PFSK-1 (cell line): ENCODE results near the gene ARHGAP27.

Source experiments
- FOXP2 ChIP-seq: optimal IDR thresholded peaks from 2 replicates; pipeline ENCODE3; 2011; ENCODE audit warnings: borderline replicate concordance, control low read depth, inconsistent platforms; ENCODE audit not compliant: insufficient read depth; ENCODE audit errors: extremely low read length, extremely low read depth
- POLR2AphosphoS5 ChIP-seq: IDR thresholded peaks from 2 replicates; pipeline ENCODE4 v1.6.1; 2012; ENCODE audit warnings: low read depth, mild to moderate bottlenecking, control low read depth, low read length, moderate library complexity
- SIN3A ChIP-seq: IDR thresholded peaks from 2 replicates; pipeline ENCODE4 v1.6.1; 2012; ENCODE audit warnings: mild to moderate bottlenecking, low read length, moderate library complexity, borderline replicate concordance; ENCODE audit not compliant: insufficient read depth
- TAF1 ChIP-seq: IDR thresholded peaks from 2 replicates; pipeline ENCODE4 v1.6.1; 2012; ENCODE audit warnings: low read length, control low read depth, borderline replicate concordance; ENCODE audit not compliant: insufficient read depth
- TF ChIP-seq, protein P1 (sequence below), 2 experiments: IDR thresholded peaks; 2 replicates each; pipeline versions ENCODE4 v1.6.1 to v1.8.0; 2011 to 2012; ENCODE audit warnings: low read depth in 2 of 2, low read length in 2 of 2, control low read depth in 1 of 2, inconsistent platforms in 1 of 2, mild to moderate bottlenecking in 1 of 2, moderate library complexity in 1 of 2; ENCODE audit not compliant: insufficient read depth in 1 of 2

Gene ARHGAP27

DNA sequence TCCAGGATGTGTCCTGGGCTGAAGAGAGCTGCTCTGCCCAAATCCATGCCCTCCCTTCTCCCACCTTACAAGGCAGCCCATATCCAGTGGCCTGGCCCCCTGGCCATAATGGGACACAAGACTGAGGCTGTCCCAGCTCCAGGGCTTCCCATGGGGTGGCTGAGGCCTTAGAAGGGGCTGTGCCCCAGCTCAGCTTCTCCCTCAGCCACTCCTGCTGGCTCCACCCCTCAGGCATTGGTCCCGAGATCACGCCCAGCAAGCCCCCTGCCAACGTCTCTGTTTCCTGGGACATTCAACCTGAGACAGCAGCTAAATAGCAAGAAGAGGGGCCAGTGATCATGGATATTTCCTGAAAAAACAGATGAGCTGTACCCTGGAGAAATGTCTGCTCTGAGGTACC, 43.3 kb downstream of the ARHGAP27 start:
- TF ChIP-seq FOXP2 = no peak
- no peak for TF ChIP-seq POLR2AphosphoS5
- no peak for TF ChIP-seq SIN3A
- TF ChIP-seq, protein P1, sequence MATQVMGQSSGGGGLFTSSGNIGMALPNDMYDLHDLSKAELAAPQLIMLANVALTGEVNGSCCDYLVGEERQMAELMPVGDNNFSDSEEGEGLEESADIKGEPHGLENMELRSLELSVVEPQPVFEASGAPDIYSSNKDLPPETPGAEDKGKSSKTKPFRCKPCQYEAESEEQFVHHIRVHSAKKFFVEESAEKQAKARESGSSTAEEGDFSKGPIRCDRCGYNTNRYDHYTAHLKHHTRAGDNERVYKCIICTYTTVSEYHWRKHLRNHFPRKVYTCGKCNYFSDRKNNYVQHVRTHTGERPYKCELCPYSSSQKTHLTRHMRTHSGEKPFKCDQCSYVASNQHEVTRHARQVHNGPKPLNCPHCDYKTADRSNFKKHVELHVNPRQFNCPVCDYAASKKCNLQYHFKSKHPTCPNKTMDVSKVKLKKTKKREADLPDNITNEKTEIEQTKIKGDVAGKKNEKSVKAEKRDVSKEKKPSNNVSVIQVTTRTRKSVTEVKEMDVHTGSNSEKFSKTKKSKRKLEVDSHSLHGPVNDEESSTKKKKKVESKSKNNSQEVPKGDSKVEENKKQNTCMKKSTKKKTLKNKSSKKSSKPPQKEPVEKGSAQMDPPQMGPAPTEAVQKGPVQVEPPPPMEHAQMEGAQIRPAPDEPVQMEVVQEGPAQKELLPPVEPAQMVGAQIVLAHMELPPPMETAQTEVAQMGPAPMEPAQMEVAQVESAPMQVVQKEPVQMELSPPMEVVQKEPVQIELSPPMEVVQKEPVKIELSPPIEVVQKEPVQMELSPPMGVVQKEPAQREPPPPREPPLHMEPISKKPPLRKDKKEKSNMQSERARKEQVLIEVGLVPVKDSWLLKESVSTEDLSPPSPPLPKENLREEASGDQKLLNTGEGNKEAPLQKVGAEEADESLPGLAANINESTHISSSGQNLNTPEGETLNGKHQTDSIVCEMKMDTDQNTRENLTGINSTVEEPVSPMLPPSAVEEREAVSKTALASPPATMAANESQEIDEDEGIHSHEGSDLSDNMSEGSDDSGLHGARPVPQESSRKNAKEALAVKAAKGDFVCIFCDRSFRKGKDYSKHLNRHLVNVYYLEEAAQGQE (IDR thresholded peaks at IDR 0.05; ENCODE audit: insufficient read depth in 1 of 2, low read depth in 2 of 2, low read length in 2 of 2) = no peak
- no peak for TF ChIP-seq TAF1

DNA sequence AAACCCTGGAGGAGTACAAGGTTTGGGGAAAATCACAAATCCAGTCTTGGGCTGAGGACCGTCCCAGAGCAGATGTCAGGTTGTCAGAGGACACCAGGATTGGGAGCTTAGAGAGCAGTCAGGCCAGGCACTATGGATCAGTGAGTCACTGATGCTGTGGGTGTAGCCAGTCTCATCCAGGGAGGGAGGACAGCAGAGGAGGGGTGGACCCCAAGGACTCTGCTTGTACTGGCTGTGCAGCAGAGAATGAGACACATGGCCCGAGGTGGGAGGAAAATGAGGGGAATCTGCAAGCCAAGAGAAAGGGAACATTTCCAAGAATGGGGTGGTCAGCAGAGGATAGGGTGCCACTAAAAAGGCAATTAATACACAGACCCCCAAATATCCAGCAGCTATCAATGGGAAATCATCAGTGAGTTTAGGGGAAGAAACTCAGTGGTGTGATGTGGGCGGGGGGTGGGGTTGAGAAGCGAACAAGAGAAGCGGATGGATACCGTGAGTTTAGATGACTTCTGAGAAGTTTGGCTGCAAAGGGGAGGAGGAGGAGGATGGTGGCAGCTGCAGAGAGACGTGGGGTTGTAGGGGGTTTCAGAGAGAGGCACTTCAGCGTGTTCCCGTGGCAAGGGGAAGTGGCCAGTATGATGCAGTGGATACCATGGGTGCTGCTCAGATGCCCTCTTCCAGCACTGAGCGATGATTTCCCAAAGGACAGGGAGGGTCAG, 43.9 kb downstream of the ARHGAP27 start:
- TF ChIP-seq SIN3A (no peak), FOXP2 (no peak), POLR2AphosphoS5 (no peak), TAF1 (no peak)
- TF ChIP-seq, protein P1 (IDR thresholded peaks at IDR 0.05; ENCODE audit: insufficient read depth in 1 of 2, low read depth in 2 of 2, low read length in 2 of 2) = no peak

DNA sequence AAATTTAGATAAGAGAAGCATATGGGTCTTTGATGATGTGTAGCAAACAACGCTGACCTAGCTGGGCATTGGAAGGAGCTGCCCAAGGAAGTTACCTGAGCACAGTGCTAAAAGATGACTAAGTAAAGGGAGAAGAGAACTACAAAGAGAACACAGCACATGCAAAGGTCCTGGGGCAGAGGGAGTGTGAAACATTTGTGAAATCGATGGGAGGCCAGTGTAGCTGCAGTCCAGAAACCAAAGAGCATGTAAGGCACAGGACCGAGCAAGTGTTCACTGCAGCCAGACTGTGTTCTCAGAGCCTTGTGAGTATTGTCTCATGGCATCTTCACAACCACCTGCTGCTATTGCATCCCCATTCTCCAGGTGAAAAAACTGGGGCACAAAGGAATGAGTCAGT, 44.9 kb downstream of the ARHGAP27 start:
- no peak for TF ChIP-seq FOXP2
- no peak for TF ChIP-seq TAF1
- no peak for TF ChIP-seq SIN3A
- no peak for TF ChIP-seq POLR2AphosphoS5
- TF ChIP-seq, protein P1 (IDR thresholded peaks at IDR 0.05; ENCODE audit: insufficient read depth in 1 of 2, low read depth in 2 of 2, low read length in 2 of 2) = no peak

DNA sequence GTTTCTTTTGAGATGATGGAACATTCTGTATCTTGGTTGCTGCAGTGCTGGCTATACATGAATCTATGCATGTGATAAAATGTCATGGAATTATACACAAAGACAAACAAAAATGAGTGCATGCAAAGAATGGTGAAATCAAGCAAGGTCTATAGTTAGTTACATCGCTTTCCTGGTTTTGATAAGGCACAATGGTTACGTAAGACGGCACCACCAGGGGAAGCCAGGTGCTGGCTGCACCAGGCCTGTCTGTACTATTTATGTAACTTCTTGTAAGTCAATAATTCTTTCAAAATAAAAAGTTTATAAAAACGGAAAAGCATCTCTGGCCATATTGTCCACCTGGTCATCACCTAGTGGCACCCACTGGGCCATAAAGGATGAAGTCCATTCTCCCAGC, 46.5 kb downstream of the ARHGAP27 start:
- no peak for TF ChIP-seq FOXP2
- TF ChIP-seq POLR2AphosphoS5 = no peak
- TF ChIP-seq, protein P1 (IDR thresholded peaks at IDR 0.05; ENCODE audit: insufficient read depth in 1 of 2, low read depth in 2 of 2, low read length in 2 of 2) = no peak
- TF ChIP-seq TAF1 = no peak
- no peak for TF ChIP-seq SIN3A
